GM06990 (cell line): ENCODE measurements around the gene ZNF593OS.

ENCODE experiments used
- DNase-seq: peaks from one replicate; pipeline ENCODE4 v3.0.0-alpha.2; 2011; ENCODE audit not compliant: insufficient read length; ENCODE audit errors: extremely low read depth
- H3K27me3 ChIP-seq: replicated peaks from 2 replicates; pipeline ENCODE4 v1.6.0; 2011; ENCODE audit warnings: low read length; ENCODE audit not compliant: control insufficient read depth, insufficient read depth
- H3K36me3 ChIP-seq: 2 replicates; pipeline ENCODE4 v1.5.1; 2011; ENCODE audit warnings: low read length; ENCODE audit not compliant: control insufficient read depth, insufficient read depth
- H3K4me3 ChIP-seq: replicated peaks from 2 replicates; pipeline ENCODE4 v1.5.1; 2011; ENCODE audit warnings: low read depth, mild to moderate bottlenecking, control low read depth, low read length
- TF ChIP-seq, protein P1 (sequence below): IDR thresholded peaks from 2 replicates; pipeline ENCODE4 v1.5.1; 2011; ENCODE audit warnings: low read length, control low read depth, mild to moderate bottlenecking, inconsistent platforms; ENCODE audit not compliant: insufficient read depth, poor library complexity, severe bottlenecking

The ZNF593OS gene

GRCh38 chr1:26160527-26161414 is 10.9 kb downstream of the ZNF593OS start:
- H3K27me3 ChIP-seq = peaks cover 3% of the 10 kb centered on the region

DNA sequence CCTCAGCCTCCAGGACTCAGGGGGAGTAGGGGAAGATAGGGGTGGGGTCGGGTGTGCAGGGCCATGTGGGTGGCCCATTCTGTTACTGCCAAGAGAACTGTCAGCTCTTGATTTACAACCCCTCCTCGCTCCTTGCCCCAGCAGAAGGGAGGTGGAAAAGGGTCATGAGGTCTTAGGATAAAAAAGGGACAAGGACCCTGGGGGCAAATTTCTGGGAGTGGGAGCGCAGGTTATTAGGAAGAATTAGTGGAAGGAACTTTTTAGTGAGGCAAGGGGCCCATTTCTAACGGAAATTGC is 11.9 kb downstream of the ZNF593OS start:
- Histone ChIP-seq H3K36me3 (no peaks in the 10 kb centered on the region), H3K27me3 (peaks cover 6% of the 10 kb centered on the region)
- TF ChIP-seq, protein P1, sequence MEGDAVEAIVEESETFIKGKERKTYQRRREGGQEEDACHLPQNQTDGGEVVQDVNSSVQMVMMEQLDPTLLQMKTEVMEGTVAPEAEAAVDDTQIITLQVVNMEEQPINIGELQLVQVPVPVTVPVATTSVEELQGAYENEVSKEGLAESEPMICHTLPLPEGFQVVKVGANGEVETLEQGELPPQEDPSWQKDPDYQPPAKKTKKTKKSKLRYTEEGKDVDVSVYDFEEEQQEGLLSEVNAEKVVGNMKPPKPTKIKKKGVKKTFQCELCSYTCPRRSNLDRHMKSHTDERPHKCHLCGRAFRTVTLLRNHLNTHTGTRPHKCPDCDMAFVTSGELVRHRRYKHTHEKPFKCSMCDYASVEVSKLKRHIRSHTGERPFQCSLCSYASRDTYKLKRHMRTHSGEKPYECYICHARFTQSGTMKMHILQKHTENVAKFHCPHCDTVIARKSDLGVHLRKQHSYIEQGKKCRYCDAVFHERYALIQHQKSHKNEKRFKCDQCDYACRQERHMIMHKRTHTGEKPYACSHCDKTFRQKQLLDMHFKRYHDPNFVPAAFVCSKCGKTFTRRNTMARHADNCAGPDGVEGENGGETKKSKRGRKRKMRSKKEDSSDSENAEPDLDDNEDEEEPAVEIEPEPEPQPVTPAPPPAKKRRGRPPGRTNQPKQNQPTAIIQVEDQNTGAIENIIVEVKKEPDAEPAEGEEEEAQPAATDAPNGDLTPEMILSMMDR = no peak

More at GRCh38 chr1:26160527-26161414, 10.9 kb downstream of the ZNF593OS start:
- TF ChIP-seq, protein P1 = no peak
- Histone ChIP-seq H3K4me3 (no peak overlapping the region), H3K36me3 (no peaks in the 10 kb centered on the region)
- DNase-seq = no peak

GRCh38 chr1:26158908-26159742 is 12.5 kb downstream of the ZNF593OS start, which contains the start of gene FAM110D:
FAM110D (plus strand) TSS chr1:26159079; CDS start chr1:26161292, 2,213 bp downstream.
- Histone ChIP-seq H3K27me3 (peaks cover 6% of the 10 kb centered on the region), H3K36me3 (no peaks in the 10 kb centered on the region), H3K4me3 (no peak within 1 kb of the TSS)
- TF ChIP-seq, protein P1 = no peak
- no peak for DNase-seq

More for the DNA sequence above, 11.9 kb downstream of the ZNF593OS start:
- no peak for DNase-seq
- H3K4me3 ChIP-seq = no peak overlapping the region

DNA sequence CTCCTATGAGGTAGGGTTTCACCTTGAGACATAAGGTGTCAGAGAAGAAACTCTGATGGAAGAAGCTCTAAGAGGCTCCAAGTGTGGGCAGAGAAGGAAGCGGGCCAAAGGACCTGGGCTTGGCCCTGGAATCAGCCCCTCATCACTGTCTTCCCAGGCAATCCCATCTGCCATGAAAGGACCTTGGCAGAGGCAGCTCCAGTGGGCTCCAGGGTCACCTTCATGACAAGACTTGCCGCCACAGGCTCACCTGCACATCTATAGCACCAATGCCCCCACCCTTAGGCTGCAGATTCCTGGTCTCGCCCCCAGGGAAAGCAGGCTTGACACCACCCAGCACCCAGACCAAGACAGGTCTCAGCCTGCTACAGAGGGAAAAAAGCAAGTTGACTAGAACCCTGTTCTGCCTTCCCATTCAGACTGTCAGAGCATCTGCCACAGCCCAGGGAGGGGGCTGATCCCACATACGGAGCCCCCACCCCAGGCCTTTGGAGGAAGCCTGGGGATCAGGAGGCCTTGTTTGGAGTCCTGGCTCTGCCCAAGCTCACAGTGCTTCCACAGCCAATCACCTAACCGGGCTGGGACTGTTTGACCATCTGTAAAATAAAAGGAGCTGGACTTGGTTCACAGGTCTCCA is 13.2 kb downstream of the ZNF593OS start:
- H3K36me3 ChIP-seq = no peaks in the 10 kb centered on the region
- H3K4me3 ChIP-seq = no peak overlapping the region
- peaks cover 6% of the 10 kb centered on the region for H3K27me3 ChIP-seq
- TF ChIP-seq, protein P1 = no peak
- no peak for DNase-seq

DNA sequence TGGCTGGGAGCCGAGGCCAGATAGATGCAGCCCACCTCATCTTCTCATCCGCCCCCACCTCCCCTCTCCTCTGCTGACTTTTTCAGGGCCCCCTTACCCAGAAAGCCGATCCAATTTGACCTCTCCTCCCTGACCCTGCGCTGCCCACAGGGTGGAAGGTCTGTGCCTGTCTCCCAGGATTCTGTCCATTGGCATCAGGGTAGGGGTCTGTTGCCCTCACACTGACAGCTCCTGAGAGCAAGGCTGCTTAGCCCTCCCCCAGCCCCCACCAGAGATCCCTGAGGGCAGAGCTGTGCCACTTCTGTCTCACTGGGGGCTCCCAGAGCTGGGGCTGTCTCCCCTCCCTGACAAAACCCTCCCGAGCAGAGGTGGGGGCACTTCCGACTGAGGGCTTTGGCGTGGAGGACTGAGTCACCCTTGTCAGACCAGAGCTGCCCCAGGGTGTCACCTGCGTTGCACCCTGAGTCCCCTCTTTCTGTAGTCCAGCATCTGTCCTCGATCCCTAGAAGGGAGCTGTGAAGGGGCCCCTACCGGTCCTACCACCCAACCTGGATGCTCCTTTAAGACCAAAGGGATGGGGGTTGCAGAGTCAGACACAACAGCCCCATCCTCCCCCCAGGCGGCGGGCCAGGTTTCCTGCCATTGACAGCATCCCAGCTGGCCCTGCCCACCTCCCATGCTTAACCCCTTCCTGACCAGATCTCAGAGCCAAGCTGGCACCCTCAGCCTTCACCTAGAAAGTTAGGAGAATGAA is 15.2 kb downstream of the ZNF593OS start:
- Histone ChIP-seq H3K27me3 (peaks cover 6% of the 10 kb centered on the region), H3K4me3 (no peak overlapping the region), H3K36me3 (no peaks in the 10 kb centered on the region)
- no peak for DNase-seq
- TF ChIP-seq, protein P1 = no peak
